Liver (tissue), 9 donors: ENCODE measurements around the gene KRT28. TPM values are rescaled to one million over a fixed set of nuclear protein-coding genes. Genes with fewer than 3 reads are reported as not detected.

Experiments
- DNase-seq: peaks from one replicate; pipeline ENCODE4 v3.0.0-alpha.2; 2017; ENCODE audit warnings: low spot score
- H3K27ac ChIP-seq, 2 donors: one replicate each; pipeline ENCODE4 v1.7.0; 2013; ENCODE audit warnings: inconsistent platforms in 2 of 2, low read length in 2 of 2, control low read depth in 1 of 2, low read depth in 1 of 2, mild to moderate bottlenecking in 1 of 2
- H3K27me3 ChIP-seq, 4 donors: one replicate each; pipeline versions ENCODE4 v1.6.1 to v1.7.0; 2013; ENCODE audit warnings: low read length in 3 of 4, inconsistent platforms in 1 of 4, mild to moderate bottlenecking in 1 of 4, moderate library complexity in 1 of 4; ENCODE audit not compliant: control insufficient read depth in 4 of 4, insufficient read depth in 4 of 4
- H3K36me3 ChIP-seq, 4 donors: one replicate each; pipeline versions ENCODE4 v1.6.1 to v1.7.0; 2013; ENCODE audit warnings: low read length in 3 of 4, mild to moderate bottlenecking in 3 of 4, low read depth in 1 of 4, moderate library complexity in 1 of 4; ENCODE audit not compliant: control insufficient read depth in 4 of 4, insufficient read depth in 3 of 4
- H3K4me1 ChIP-seq, 4 donors: one replicate each; pipeline versions ENCODE4 v1.6.1 to v1.7.0; 2013; ENCODE audit warnings: low read length in 3 of 4, mild to moderate bottlenecking in 3 of 4, moderate library complexity in 1 of 4; ENCODE audit not compliant: control insufficient read depth in 4 of 4, insufficient read depth in 4 of 4
- H3K4me3 ChIP-seq, 3 donors: one replicate each; pipeline versions ENCODE4 v1.6.1 to v1.7.0; 2013; ENCODE audit warnings: low read length in 3 of 3, control low read depth in 1 of 3, low read depth in 1 of 3, mild to moderate bottlenecking in 1 of 3
- H3K9ac ChIP-seq, 2 donors: one replicate each; pipeline ENCODE4 v1.7.0; 2013; ENCODE audit warnings: low read length in 2 of 2, mild to moderate bottlenecking in 2 of 2, moderate library complexity in 2 of 2, control low read depth in 1 of 2, low read depth in 1 of 2
- H3K9me3 ChIP-seq, 4 donors: one replicate each; pipeline versions ENCODE4 v1.6.1 to v1.7.0; 2013; ENCODE audit warnings: low read length in 3 of 4; ENCODE audit not compliant: control insufficient read depth in 4 of 4
- ATF3 ChIP-seq: IDR thresholded peaks from 2 replicates; pipeline ENCODE4 v1.6.1; 2016; ENCODE audit warnings: antibody characterized with exemption
- EGR1 ChIP-seq, 2 donors: IDR thresholded peaks; 2 replicates each; pipeline ENCODE4 v1.6.1; 2016 to 2018; ENCODE audit warnings: antibody characterized with exemption in 2 of 2, low read depth in 2 of 2
- FOXA2 ChIP-seq: IDR thresholded peaks from 2 replicates; pipeline ENCODE4 v1.6.1; 2016; ENCODE audit warnings: antibody characterized with exemption
- GABPA ChIP-seq, 2 donors: IDR thresholded peaks in 1 of 2; conservative IDR thresholded peaks in 1 of 2; 2 replicates each; pipeline ENCODE4 v1.6.1; 2016; ENCODE audit warnings: antibody characterized with exemption in 2 of 2, mild to moderate bottlenecking in 1 of 2, moderate library complexity in 1 of 2
- HNF4A ChIP-seq, 2 donors: conservative IDR thresholded peaks; 2 replicates each; pipeline ENCODE4 v1.6.1; 2016; ENCODE audit warnings: antibody characterized with exemption in 2 of 2, mild to moderate bottlenecking in 2 of 2
- HNF4G ChIP-seq: IDR thresholded peaks from 2 replicates; pipeline ENCODE4 v1.6.1; 2016; ENCODE audit warnings: antibody characterized with exemption
- JUND ChIP-seq, 2 donors: IDR thresholded peaks; 2 replicates each; pipeline ENCODE4 v1.6.1; 2016; ENCODE audit warnings: antibody characterized with exemption in 2 of 2
- MAX ChIP-seq: IDR thresholded peaks from 2 replicates; pipeline ENCODE4 v1.6.1; 2016; ENCODE audit warnings: antibody characterized with exemption
- NR2F2 ChIP-seq: IDR thresholded peaks from 2 replicates; pipeline ENCODE4 v1.6.1; 2016; ENCODE audit warnings: antibody characterized with exemption
- REST ChIP-seq: IDR thresholded peaks from 2 replicates; pipeline ENCODE4 v1.6.1; 2016; ENCODE audit warnings: antibody characterized with exemption, mild to moderate bottlenecking
- RXRA ChIP-seq, 2 donors: IDR thresholded peaks; 2 replicates each; pipeline ENCODE4 v1.6.1; 2017 to 2018; ENCODE audit warnings: antibody characterized with exemption in 2 of 2, mild to moderate bottlenecking in 1 of 2
- SP1 ChIP-seq: IDR thresholded peaks from 2 replicates; pipeline ENCODE4 v1.6.1; 2018; ENCODE audit warnings: antibody characterized with exemption, mild to moderate bottlenecking
- TAF1 ChIP-seq: conservative IDR thresholded peaks from 2 replicates; pipeline ENCODE4 v1.6.1; 2016; ENCODE audit warnings: antibody characterized with exemption, mild to moderate bottlenecking
- YY1 ChIP-seq: IDR thresholded peaks from 2 replicates; pipeline ENCODE4 v1.6.1; 2016; ENCODE audit warnings: antibody characterized with exemption, mild to moderate bottlenecking
- ZBTB33 ChIP-seq: IDR thresholded peaks from 2 replicates; pipeline ENCODE4 v1.6.1; 2016; ENCODE audit warnings: antibody characterized with exemption
- WGBS: extraction: QIAGEN DNeasy Blood & Tissue Kit; methylation state at CpG from one replicate; pipeline ENCODE4 v1.1.7; 2013; 5-methylcytosine and 5-hydroxymethylcytosine counted together
- polyA plus RNA-seq, 2 donors: library from polyadenylated mRNA; stranded (reverse) in 1 of 2; unstranded in 1 of 2; fragments of 200-250 nt in 1 of 2; fragments of >200 nt in 1 of 2; fragmentation: Nextera tagmentation in 1 of 2; extraction: Ambion mirVana in 1 of 2; gene quantifications; one replicate each; pipeline versions ENCODE4 v1.2.1 to v1.2.3, GENCODE V29; 2013 to 2015
- total RNA-seq, 2 donors: library from RNA; depleted of rRNA; stranded (reverse); fragments of >200 nt; gene quantifications; one replicate each; pipeline ENCODE4 v1.2.3, GENCODE V29; 2014
- donor health status: healthy.
- donor health status: healthy.
- donor health status: healthy.
- donor health status: healthy.
- donor health status: healthy.

KRT28 gene
- total and polyA plus RNA-seq, 4 donors: not detected

GRCh38 chr17:40844671-40845107 is 44.9 kb upstream of the KRT28 start:
- Histone ChIP-seq H3K4me3 (no peak overlapping the region), H3K9ac (no peak overlapping the region), H3K27me3 (no peaks in the 10 kb centered on the region), H3K27ac (no peak overlapping the region), H3K4me1 (no peaks in the 10 kb centered on the region), H3K9me3 (no peaks in the 10 kb centered on the region), H3K36me3 (no peaks in the 10 kb centered on the region)
- DNase-seq: no peak
- TF ChIP-seq ATF3: no peak
- TF ChIP-seq GABPA (IDR thresholded peaks at IDR 0.05 in 1 of 2, conservative IDR thresholded peaks at IDR 0.05 in 1 of 2): no peak
- TF ChIP-seq MAX: no peak
- TF ChIP-seq HNF4G: no peak
- TF ChIP-seq SP1: no peak
- no peak for TF ChIP-seq YY1
- TF ChIP-seq NR2F2: no peak
- WGBS: 54% methylated on average over 4 of the region's 4 CpGs

- H3K9me3 ChIP-seq: no peaks in the 10 kb centered on the region
- H3K4me1 ChIP-seq: no peaks in the 10 kb centered on the region
- H3K36me3 ChIP-seq: no peaks in the 10 kb centered on the region
- 71% methylated on average over 3 of the region's 3 CpGs for WGBS
- H3K27me3 ChIP-seq: no peaks in the 10 kb centered on the region
- no peak for DNase-seq
- TF ChIP-seq MAX (no peak), RXRA (IDR thresholded peaks at IDR 0.05) (no peak), YY1 (no peak), JUND (IDR thresholded peaks at IDR 0.05) (no peak), REST (no peak), FOXA2 (no peak), ATF3 (no peak), ZBTB33 (no peak), TAF1 (no peak), HNF4G (no peak), SP1 (no peak), HNF4A (conservative IDR thresholded peaks at IDR 0.05) (no peak), EGR1 (IDR thresholded peaks at IDR 0.05; ENCODE audit: low read depth in 2 of 2) (no peak), NR2F2 (no peak)
- H3K9ac ChIP-seq: no peak overlapping the region
- no peak overlapping the region for H3K27ac ChIP-seq
- H3K4me3 ChIP-seq: no peak overlapping the region
Measured at GRCh38 chr17:40843242-40843641, 43.5 kb upstream of the KRT28 start.
